Measurements from ENCODE around the gene RAP1GAP2.
A peak's percentile ranks its signal among the peaks of the same experiment; 100 is the strongest.
"Not testable (repeated sequence)": the region's sequence is repeated elsewhere in the genome, so short reads cannot be mapped to it uniquely, and the experiment has no call there.

The RAP1GAP2 gene

DNA sequence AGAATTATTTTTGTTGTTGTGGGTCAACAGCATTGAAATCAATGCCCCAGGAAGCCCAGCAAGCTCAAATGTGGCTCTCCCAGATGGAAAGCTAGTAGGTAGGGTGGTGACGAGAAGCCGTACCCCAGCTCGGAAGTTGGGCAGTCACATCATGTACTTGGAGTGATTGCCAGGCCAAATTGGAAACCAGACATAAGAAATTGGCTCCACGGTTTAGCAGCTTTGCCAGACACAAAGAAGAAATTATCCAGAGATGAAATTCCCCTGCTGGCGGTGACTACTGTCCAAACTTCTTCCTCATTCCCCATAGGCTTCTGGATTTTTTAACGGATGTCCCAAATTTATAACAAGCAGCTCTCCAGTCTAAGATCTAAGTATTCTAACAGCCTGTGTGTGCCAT lies 171.3 kb downstream of the RAP1GAP2 start:
- DNase-seq (ENCODE audit: low spot score): no peak

DNA sequence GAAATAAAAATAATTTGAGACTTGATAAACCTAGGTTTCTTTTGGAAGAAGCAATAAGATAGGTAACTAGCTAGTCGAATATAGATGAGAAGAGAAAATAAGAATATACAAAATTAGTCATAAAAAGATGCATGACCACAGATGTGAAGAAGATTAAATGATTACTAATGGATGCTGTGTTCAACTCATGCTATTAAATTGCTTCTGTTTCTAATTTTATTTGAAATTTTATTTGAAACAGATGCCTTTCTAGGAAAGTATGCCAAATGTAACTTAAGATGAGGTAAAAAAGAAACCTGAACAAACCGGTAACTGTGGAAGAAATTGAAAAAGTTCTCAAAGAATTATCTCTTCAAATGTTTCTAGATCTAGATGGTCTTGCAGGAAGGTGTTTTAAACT lies 175.6 kb downstream of the RAP1GAP2 start:
- DNase-seq (ENCODE audit: low spot score): no peak

DNA sequence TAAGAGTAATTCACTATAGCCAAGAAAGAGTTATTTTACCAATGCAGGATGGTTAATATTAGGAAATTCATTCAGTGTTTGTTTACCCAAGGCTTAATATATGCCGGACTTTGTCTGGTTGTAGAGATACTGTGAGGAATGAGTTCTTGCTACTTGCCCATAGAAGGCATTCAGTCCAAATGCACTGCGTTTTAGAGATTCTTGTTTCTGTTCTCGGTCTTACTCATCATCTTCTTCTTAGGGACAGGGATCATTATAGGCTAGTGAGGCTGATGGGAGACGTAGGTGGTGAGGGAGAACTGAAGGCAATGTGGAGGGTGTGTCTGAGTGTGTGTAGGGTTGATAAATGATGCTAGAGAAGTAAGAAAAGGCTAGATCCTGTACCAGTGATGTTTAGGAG lies 176.5 kb downstream of the RAP1GAP2 start:
- no peak for DNase-seq (ENCODE audit: low spot score)

- DNase-seq (ENCODE audit: low spot score): no peak
These were observed 178.1 kb downstream of the RAP1GAP2 start for GRCh38 chr17:2974347-2974746.

- DNase-seq (ENCODE audit: low spot score): no peak
These were observed 179.3 kb downstream of the RAP1GAP2 start for GRCh38 chr17:2975469-2975958.

- no peak for DNase-seq (ENCODE audit: low spot score)
These were observed 180.9 kb downstream of the RAP1GAP2 start for GRCh38 chr17:2977157-2977556.

DNA sequence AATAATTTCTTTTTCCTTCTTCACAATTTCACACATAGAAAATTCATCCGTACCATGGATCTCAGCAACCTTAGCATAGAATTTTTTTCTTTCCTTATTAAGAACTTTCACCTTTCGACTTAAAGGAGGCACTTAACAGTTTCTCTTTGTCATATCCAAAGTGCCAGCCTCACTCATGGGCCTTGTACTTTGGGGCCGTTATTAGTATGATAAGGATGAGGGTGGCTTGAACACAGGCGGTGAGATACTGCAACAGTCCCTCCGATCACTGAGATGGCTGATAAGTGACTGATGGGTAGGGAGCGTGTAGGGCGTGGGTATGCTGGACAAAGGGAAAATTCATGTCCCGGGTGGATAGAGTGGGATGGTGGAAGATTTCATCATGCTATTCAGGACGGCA lies 181.9 kb downstream of the RAP1GAP2 start:
- no peak for DNase-seq (ENCODE audit: low spot score)

DNA sequence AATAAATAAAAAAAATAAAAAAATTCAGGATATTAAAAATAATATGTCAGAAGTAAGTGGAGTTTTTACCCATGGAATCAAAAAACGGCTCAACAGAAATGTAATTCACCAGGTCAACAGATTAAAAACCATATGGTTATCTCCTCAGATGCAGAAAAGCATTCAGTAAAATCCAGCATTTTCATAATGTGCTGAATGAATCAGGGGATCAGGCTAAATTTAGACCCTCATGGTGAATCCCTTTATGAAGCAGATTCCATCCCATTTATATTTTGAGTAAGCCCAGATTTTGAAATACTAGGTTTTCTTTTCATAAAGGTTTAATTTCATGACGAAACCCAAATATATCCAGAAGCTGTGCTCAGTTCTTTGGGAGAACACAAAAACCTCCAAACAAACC lies 182.8 kb downstream of the RAP1GAP2 start:
- no peak for DNase-seq (ENCODE audit: low spot score)

DNA sequence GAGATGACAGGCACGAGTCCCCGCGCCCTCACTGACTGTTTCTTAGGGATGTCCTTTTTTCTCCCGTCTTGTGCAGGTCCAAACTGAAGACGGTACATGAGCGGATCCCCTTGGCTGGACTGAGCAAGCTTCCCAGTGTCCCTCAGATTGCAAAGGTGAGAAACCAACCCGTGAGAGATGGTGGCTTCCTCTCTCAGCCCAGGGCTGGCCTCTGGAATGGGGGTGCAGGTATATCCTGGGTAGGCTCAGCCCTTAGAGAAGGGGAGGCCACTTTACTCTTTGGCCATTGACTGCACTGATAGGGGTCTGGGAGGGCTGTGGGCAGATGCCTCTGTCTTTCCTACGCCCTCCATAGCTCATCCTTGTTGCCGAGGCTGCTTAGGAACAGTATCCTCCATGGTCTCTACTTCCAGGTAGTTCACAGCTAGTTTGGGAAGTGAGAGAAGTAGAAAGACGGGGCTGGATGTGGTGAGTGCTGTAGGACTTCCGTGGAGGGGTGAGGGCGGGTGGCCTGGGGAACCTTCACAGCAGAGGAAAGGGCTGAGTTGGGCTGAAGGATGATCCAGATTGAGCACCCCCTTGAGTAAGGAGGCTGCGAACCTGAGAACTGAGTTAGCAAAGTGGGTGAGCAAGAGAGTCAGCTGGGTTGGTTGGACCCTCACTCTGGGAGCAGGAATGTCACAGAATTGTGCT lies 184.1 kb downstream of the RAP1GAP2 start:
- DNase-seq (ENCODE audit: low spot score): no peak

DNA sequence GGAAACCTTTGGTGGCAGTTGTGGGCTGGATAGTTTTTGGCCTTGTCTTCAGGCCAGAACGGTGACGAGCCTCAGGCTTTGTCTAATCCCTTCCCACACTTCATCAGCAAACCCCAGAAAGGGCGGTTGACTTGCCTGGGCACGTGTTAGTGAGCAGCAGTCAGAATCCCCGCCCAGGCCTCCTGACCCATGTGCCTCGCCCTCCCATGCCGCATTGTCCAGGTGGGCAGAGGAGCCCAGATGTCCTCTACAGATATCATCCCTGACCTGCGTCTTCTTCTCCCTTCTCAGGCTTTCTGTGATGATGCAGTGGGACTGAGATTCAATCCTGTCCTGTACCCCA lies 184.6 kb downstream of the RAP1GAP2 start:
- no peak for DNase-seq (ENCODE audit: low spot score)

GRCh38 chr17:2981325-2981724 lies 185.1 kb downstream of the RAP1GAP2 start:
- DNase-seq (ENCODE audit: low spot score): no peak

DNA sequence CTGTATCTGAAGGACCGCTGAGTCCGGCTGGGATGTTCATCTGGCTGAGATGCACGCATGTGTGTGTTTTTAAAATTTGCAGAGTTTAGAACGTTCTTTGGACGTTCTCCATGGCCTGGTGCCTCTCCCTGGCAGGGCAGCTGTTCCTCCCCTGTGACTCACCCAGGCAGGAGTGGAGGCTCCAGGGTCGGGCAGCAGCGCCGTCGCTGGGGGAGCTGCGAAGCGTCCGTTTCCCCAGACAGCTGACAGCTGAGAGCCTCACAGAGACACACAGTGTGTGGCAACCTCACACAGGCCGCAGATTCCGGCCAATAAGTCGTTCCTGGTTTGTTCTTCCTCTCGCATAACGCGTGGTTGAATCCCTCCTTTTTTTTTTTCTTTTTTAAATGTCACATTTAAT lies 186.6 kb downstream of the RAP1GAP2 start:
- peak; percentile 58 for DNase-seq (ENCODE audit: low spot score)

GRCh38 chr17:2983255-2983654 lies 187.0 kb downstream of the RAP1GAP2 start:
- DNase-seq (ENCODE audit: low spot score): no peak

DNA sequence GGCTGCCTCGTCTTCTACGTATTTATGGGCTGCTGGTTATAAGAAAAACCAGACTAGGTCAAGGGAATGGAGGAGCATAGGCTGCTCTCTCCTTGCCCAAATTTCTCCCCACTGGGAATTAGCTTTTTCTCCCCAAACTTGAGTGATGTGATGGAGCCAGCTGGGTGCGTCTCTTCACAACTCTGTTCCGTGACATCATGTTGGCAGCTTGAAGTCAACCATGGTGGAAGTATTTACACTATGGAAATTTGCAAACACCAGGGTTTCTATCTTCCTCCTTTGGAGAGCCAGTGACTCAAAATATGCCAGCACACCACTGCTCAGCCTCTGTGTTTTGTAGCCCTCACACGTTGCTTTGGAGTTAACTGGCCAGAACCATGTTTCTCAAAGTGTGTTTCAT lies 189.1 kb downstream of the RAP1GAP2 start:
- DNase-seq (ENCODE audit: low spot score): no peak

DNA sequence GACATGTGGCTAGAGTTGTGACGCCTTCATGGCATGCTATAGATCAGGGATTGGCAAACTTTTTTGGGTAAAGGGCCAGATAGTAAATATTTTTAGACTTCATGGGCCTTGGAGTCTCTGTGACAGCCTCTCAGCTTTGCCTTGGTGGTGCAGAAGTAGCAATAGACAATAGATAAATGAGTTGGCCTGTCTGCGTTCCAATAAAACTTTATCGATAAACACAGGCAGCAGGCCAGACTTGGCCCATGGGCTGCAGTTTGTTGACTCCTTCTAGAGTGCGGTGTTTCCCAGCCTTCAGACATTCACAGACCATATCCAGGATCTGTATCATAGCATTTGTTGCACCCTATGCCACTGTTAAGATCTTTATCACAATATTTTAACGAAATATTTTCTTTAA lies 190.7 kb downstream of the RAP1GAP2 start:
- no peak for DNase-seq (ENCODE audit: low spot score)

GRCh38 chr17:2989396-2989795 lies 193.2 kb downstream of the RAP1GAP2 start:
- DNase-seq (ENCODE audit: low spot score): not testable (repeated sequence)

GRCh38 chr17:2989855-2990254 lies 193.6 kb downstream of the RAP1GAP2 start:
- no peak for DNase-seq (ENCODE audit: low spot score)

GRCh38 chr17:2990396-2990795 lies 194.2 kb downstream of the RAP1GAP2 start:
- no peak for DNase-seq (ENCODE audit: low spot score)

- DNase-seq (ENCODE audit: low spot score): not testable (repeated sequence)
These were observed 195.3 kb downstream of the RAP1GAP2 start for GRCh38 chr17:2991396-2992180.

DNA sequence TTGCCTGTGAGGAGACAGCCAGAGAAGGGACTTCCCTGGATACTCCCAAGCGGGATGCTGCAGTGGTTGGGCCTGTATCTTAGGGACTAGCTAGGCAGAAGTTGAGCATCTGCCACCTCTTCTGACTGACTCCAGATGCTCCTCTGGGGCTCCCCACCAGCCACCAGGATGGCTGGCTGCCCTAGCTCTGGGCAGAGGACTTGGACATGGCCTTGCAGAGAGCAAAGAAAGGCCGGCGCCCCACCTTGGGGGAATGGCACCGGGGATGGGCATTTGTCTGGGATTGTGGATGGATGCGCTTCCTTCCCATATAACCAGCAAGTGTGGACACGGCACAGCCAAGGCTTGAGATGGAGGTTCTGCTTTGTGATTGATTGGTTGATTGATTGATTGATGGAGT lies 198.2 kb downstream of the RAP1GAP2 start:
- no peak for DNase-seq (ENCODE audit: low spot score)

DNA sequence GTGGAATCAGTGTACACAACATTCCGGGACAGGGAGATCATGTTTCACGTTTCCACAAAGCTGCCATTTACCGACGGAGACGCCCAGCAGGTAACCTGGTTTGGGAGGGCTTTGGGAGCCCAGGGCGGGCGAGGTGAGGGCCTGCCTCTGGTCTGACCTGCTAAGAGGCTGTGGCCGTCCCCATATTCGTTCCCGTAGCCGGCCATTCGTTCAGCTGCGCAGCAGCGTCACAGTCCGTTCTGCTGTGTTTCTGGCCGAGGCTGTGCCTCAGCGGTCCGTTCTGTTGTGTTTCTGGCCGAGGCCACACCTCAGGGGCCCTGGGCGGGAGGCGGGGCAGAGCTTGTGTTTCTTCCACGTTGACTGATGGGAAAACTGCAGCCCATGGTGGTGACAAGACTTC lies 199.1 kb downstream of the RAP1GAP2 start:
- no peak for DNase-seq (ENCODE audit: low spot score)

- DNase-seq (ENCODE audit: low spot score): no peak
These were observed 199.9 kb downstream of the RAP1GAP2 start for GRCh38 chr17:2995886-2996809.
